ENCODE data around the gene EFCAB6.

GRCh38 chr22:43580271-43580750 is 231.8 kb downstream of the EFCAB6 start:
- no peak for TF ChIP-seq CTCF (IDR thresholded peaks at IDR 0.05)
- TF ChIP-seq EZH2 (IDR thresholded peaks at IDR 0.05; ENCODE audit: borderline replicate concordance, insufficient read depth, low read depth, low read length, poor library complexity, severe bottlenecking), result no peak
